DOHH2 (cell line): ENCODE data around the gene NIT1.

Experiments used
- CTCF ChIP-seq: fragments of 200-600 bp; sonication (generic); IDR thresholded peaks from one replicate; pipeline ENCODE4 v1.5.1; 2014; ENCODE audit warnings: antibody characterized with exemption, mild to moderate bottlenecking, low read depth, low read length; ENCODE audit not compliant: poor library complexity, severe bottlenecking
- EZH2phosphoT487 ChIP-seq: fragments of 200-600 bp; sonication (generic); IDR thresholded peaks from 2 replicates; pipeline ENCODE4 v1.6.1; 2017; ENCODE audit warnings: borderline replicate concordance, mild to moderate bottlenecking, antibody characterized with exemption, low read length, moderate library complexity, mixed read lengths

DNA sequence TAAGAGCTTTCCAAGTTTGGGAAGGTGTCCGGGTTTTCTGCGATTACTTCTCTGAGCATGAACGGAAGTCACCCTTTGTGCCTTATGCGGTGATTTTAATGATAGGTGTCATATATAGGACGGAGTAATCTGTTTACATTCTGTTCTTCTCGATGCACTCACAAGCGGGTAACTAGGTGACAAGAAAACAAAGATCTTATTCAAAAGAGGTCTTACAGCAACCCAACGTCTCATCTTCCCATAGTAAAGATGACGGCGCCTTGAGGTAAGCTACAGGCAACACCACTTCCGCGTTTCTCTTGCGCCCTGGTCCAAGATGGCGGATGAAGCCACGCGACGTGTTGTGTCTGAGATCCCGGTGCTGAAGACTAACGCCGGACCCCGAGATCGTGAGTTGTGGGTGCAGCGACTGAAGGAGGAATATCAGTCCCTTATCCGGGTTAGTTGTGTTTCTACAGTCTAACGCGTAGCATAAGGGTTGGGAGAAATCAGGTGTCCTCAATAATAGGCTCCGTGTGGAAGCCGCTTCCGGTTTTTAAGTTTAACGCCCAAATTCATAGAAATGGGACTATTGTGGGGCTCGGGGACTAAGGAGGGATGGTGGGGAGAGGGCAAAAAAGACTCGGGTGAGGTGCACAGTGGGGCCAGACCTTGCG, 35.9 kb downstream of the NIT1 start, which contains the start of gene UFC1:
- TF ChIP-seq EZH2phosphoT487 (no peak), CTCF (no peak)
